UCSD-AML1 (cell line): ENCODE results near the gene MPO.

Experiments used
- DNase-seq: peaks from one replicate; lab custom pipeline; 2025; ENCODE audit not compliant: unreplicated experiment; lab: John Stamatoyannopoulos, UW

Gene MPO

DNA sequence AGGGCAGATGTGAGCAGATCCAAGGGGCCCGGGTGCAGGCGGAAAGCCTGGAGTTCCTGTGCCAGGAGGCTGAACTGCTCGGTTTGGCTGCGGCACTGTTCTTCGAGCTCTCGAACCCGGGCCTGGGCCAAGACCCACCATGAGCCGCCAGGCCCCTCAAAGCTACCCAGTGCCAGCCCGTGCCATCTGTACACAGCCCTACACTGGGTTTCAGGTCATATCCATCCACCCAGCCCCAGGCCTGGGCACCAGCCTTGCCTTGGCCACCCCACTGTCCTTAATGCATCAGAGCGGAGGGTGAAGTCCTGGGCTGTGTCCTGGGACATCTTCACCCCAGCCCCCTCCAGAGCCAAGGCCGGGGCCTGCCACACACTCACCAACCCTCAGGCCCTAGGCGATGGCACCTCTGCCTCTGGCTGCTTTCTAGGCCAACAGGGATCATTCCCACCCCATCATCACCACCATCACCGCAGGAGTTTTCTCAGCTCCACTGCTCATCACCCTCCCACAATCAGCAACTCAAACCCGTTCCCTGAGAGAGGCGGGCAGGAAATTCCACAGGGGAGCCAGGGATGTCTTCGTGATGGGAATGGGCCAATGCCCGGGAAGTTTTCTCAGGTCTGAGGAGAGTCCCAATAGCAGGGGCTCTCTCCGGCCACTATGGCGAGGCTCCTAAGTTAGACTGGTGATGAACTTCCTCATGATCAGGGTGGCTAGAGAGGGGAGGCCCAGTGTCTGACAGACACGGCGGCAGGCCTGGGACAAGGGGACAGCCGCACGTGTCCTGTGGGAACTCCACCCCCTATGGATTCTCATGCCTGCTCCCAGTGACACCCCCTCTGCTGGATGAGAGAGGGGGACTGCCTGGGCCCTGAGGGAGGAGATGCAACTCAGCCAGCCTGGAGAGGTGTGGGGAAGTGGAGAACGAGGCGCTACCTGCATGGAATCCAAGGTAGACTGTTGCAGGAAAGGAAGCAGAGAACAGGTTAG is 38.7 kb upstream of the MPO start:
- no peak for DNase-seq

DNA sequence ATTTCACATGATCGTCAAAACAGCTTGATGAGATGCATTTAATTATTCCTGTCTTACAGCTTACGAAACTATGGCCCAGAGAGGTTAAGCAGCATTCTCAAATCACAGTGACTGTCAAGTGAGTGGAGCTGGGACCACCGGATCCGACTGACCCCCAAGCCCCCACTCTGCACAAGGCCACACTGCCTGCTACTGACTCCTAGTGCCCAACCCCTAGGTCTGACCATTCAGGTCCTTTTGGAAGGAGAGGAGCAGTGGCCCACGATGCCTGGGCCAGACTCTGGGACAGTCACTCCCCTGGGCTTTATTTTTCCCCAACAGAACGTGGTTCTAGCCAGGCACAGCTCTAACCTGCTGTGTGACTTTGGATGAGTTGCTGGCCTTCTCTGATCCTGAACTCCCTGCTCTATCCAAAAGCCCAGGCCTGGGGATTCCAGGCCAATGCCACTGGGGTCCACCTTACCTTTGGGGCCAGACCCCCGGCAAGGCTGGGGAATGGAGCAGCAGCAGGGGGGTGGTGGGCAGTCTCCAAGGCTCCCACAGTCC is 38.0 kb upstream of the MPO start:
- no peak for DNase-seq

DNA sequence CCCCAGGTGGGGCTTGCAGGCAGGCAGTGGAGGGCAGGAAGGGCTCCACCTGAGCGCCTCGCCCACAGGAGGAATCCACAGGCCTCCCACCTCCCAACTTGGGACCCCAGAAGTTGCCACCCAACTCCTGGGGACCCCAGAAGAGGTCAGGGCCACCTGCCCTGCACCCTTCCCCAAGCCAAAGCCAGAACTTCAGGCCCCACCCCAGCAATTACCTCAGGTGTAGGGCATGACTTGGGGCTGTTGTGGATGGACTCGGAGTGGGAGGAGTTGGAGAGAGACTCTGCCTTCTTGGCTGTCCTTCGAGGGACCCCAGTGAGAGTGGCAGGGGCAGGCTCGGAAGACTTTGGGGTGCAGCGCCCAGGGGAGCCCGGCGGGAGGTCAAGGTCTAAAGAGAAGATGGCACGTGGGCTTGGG is 37.3 kb upstream of the MPO start:
- no peak for DNase-seq

DNA sequence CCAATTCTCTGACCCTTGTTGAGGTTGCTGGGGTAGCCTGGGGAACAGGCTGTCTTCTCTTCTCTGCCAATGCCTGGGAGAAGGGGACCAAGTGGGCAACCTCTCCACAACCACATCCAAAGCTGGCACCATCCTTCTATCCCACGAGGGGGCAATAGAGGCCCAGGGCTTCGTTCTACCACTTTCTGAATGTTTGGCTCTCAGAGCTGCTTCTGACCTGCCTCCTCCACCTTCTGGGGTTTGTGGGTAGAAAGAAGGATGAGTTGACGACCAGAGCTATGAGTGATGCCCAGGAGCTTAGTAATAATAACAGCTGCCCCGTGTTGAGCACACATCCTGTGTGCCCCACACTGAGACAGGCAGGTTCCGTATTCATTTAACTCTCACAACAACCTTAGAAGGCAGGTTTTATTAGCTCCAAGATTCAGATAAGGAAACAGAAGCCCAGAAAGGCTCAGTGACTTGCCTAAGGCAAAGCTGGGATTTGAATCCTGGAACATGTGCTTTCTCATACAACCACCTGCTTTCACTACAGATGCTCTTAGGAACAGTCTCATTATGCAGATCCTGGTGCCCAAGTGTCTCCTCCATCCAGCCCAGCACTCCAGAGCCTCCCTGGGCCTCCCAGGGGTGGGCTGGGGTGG is 36.8 kb upstream of the MPO start:
- no peak for DNase-seq

DNA sequence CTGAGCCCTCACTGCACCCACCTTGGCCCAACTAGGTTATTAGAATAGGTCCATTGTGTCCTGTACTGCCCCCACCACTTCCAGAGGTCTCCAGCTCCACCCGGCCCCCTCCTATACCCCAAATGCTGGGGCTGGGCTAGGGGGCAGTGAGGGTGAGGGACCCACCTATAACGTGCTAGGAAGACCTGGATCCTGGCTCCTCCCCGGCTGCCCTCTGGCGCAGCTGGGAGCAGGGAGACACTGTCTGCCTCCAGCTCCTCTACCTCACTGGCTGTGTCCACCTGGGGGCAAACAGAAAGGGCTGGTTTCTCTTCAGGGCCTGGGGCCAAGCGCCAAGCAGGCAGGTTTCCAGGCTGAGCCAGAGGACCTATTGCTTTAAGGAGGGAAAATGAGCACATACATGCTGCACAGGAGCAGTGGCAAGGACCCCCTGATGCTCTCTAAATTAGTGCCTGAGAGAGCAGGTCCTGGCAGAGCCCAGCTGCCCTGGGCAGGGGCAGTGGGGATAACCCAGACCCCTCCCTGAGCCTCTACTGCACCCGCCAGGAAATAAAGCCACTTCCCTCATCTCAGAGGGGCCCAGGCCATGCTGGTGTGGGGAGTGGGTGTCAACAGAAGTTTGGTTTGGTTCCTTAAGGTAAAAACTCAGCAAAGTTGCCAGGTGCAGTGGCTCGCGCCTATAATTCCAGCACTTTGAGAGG is 35.7 kb upstream of the MPO start:
- DNase-seq = no peak

DNA sequence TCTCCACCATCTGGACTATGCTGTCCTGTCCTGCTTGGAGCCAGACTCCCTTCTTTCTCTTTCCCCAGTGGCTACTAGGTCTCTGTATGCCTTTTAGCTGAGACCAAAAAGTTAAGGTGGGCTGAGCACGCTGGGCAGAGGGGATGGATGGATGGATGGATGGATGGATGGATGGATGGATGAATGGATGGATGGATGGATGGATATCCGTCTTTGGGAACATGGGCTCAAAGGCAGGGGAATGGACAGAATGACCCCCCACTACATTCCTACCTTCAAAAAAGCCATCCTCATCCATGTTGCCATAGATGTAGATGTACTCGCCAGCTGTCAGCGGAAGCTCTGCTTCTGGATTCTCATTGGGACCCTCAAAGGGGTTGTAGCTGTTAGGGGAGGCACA is 35.0 kb upstream of the MPO start:
- DNase-seq = no peak

DNA sequence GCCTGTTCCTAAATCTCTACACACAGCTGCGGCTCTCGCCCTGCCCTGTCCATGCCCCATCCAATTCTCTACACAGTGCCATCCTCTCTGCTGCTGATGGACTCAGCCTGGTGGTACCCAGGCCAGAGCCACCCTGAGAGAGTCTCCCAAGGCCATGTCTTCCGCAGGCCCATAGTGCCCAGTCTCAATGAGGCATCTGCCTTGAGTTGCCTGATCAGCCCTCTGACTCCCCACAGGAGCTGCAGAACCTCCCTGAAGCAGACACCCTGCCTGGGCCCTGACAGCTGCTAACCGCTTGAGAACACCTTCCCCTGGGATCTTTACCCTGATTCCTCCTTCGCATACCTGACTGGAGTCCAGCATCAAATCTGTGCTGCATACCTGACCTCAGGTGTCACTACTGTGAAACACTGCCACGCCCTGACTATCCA is 34.6 kb upstream of the MPO start:
- DNase-seq = no peak

DNA sequence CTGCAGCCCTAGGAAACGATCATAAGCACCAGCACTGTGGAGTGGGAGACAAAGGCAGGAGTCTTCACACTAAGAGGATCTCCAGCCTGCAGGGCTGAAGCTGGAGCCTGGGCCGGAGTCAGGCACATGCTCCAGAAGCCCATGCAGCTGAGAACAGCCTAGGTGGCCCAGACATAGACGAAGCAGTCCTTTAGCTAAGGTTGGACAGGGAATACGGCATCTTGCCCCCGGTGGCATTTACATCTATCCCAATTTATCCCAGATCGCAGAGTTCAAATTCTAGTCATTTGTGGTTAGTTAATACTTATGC is 33.9 kb upstream of the MPO start:
- DNase-seq = no peak

DNA sequence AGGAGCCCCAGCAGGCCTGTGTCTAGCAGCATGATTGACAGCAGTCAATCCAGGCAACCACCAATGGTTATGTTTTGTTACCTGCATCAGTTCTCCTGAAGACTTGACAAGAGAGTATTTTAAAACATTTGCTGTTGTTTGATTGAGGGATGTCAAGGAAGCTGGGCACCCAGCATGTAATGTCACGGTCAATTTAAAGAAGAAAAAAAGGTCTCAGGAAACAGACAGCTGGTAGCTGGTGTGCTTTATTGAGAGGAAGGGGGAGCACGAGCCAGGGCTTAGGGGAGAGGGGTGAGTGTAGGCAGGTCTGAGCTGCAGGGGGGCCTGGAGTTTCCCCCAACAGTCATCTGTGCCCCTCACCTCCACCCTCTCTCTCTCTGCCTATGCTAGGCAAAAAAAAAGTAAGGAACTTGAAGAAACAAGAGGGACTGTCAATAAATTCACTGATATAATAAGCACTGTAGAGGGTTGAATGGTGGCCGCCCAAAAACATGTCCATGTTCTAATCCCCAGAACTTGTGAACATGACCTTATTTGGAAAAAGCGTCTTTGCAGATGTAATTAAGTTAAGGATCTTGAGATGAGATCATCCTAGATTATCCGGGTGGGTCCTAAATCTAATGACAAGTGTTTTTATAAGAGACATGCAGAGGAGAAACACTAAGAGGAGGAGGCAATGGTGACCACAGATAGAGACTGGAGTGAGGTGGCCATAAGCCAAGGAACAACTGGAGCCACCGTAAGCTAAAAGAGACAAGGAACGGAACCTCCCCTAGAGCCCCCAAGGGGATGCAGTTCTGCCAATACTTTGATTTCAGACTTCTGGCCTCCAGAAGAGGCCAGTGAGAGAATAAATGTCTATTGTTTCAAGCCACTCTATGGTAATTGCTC is 33.3 kb upstream of the MPO start:
- no peak for DNase-seq

DNA sequence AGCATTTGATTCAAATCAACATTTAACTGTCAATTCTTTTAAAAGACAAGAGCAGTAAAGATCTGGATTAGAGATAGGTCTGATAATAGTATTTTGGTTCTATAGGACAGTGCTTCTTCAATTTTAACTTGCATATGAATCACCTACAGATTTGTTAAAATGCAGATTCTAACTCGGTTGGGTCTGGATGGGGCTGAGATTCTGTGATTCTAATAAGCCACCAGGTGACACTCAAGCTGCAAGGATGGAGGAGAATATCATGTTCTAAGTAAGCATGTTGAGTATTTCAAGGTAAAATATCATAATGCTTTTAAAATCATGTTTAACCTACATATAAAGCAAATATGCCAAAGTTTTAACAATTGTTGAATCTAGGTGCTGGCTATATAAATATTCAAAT is 32.1 kb upstream of the MPO start:
- no peak for DNase-seq

DNA sequence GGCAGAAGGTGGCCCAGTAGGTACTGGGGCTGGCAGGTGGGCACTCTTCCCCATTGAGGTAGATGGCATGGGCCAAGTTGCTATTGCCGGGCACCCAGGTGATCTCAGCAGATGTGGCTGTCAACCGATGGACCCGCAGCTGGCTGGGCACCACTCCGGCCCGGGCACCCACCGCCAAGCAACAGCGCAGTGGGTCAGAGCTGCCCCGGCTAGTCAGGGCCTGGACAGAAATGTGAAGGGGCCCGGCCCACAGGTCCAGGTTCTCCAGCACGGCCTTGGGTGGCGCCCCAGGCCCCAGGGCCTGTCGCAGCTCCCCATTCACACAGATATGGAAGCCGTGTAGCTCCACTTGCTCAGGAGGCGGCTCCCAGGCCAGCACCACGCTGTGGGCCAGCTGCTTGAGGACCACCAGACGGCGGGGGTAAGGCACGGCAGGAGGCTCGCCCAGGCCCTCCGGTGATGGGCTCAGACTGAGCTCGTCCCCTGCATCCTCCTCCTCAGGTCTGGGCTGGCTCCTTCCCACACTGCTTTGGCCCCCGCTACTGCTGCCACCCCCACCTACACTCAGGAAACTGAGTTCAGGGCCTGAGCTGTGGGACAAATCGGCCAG is 31.4 kb upstream of the MPO start:
- DNase-seq = no peak

DNA sequence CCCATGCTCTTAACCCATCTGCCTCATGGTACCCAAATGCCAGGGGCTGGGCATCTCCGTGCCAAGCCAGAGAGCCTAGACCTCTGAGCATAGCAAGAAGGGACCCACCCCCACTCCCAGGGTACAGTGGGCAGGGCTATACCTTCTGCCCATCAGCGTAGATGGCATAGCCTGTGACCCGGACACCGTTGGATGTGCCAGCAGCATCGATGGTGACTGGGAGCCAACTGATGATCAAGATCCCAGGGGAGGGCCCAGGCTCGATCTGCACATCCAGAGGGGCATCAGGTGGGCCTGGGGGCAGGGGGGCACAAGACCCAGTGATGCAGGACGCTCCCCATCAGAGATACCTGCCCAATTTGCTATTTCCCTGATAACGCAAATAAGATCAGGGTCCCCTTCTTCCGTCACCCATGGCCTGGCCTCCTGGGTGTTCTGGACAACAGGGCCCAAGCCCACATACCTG is 30.7 kb upstream of the MPO start:
- no peak for DNase-seq

DNA sequence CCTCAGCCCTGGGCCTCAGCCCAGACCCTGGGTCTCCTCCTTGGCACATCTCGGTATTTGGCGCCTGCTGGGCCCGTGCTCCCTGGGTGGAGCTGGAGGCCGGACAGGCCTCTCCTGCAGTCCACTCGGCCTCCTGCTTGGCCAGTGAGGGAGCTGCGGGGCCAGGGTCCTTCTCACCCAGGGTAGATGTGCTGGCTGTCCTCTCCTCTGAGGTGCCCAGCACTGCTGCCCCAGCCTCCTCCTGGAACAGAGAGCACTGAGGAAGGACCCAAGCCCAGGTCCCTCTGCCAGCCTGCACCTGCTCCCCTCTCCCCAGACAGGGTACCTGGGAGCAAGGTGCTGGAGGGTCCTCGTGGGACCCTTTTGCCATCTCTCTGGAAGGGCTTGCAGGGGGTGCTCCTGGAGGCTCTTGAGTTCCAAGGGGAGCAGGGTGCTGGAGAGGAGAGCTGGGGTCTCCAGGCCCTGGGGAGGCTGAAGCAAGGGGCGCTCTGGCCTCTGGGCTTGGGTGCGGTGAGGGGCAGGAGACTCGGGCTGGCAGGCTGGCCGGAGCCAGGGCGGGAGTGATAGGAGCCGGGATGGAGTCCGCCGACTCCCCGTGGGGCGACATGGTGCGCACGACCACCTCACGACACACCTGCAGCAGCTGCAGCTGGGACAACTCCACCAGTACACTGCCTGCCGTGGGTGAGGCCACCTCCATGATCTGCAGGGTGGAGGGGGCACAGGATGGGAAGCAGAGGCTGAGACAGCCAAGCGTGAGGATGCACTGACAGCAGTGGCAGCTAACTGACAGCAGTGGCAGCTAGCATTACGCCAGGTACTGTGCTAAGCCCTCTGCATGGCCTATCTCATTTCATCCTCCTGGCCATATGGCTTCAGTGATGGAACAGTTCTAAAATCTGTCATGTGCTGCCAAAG is 30.0 kb upstream of the MPO start:
- DNase-seq = no peak

DNA sequence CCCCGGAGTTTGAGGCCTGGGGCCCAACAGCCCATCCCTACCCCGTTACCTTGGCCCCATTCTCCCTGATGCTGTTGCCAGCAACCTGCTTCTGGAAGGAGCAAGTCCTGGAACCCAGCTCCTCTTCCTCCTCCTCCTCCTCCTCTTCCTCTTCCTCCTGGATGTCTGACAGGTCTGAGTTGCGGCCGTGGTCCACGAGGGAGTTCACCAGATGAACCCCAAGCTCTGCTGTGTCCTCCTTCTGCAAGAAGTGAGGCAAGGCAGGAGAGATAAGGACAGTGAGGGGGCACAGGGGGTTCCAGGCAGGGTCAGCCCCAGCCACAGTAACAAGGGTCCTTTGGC is 29.2 kb upstream of the MPO start:
- DNase-seq = no peak

DNA sequence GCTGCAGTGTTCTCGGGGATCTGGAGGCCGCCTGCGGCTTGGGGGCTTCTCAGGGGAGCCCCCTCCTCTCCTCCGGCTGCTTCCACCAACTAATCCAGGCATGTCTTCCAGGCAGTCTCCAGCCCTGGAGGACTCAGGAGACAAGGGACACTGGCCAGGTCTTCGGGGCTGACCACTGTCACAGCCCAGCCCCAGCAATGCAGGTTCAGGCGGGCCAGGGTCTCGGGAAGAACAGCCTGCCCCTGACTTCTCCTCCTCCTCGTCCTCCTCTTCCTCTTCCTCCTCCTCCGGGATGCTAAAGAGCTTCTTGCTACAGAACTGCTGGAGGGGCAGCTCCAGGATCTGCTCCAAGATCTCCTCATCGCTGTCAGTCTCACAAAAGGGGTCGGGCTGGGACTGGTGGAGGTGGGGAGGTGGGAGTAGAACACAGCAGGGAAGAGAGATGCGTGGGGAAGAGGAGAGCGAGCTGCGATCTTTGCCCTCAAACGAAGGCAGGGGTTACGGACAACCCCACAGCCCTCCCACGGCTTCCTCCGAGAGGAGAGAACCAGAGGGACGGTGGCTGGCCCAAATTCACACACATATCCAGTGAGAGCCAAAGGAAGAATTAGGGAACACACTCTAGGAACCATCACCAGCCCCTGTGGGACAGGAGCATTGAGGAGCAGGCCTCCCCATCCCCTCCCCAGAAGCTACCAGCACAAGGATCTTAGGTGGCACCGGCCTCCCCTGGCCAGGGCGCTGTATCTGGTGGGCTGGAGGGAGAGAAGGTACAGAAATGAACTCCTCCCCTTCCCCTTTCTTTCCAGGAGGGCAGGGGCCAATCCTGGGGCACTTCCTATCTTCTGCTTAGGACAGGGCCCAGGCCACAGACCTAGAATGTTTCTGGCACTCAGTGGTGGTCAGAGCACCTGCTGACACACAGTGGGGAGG is 28.5 kb upstream of the MPO start:
- no peak for DNase-seq

DNA sequence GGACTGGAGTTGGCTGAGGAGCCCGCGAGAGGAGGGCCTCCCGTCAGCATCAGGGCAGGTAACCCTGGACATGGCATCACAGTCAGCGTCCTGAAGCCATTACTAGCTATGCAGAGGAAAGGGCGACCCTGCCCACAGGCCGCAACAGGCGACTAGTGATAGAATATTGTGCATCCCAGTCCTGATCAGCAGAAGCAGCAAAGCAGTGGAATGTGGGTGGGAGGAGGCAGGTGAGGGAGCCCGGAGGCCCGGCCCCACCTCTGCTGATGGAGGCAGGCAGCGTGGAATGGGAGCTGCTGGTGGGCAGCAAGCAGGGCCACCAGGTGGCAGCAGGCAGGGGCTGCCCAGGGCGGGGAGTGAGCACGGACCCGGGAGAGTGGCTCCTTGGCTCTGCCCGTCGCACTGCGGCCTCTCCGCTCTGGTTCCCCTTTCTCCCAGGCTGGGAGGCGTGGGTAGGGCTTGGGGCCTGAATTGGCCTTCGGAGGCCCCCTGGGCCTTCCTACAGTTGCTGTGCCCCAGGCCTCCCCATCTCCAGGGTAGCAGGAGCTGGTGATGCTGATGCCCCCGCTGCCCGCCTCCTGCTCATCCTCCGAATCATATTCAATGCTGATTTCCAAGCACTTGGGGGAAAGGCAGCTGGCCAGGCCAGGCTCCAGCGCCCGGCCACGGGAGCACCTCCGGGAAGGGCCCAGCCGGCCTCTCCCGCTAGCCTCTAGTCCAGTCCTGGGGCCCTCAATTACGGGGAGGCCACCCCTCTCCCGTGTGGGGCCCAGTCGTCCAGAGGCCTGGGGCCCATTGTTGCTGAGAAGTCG is 27.6 kb upstream of the MPO start:
- no peak for DNase-seq

DNA sequence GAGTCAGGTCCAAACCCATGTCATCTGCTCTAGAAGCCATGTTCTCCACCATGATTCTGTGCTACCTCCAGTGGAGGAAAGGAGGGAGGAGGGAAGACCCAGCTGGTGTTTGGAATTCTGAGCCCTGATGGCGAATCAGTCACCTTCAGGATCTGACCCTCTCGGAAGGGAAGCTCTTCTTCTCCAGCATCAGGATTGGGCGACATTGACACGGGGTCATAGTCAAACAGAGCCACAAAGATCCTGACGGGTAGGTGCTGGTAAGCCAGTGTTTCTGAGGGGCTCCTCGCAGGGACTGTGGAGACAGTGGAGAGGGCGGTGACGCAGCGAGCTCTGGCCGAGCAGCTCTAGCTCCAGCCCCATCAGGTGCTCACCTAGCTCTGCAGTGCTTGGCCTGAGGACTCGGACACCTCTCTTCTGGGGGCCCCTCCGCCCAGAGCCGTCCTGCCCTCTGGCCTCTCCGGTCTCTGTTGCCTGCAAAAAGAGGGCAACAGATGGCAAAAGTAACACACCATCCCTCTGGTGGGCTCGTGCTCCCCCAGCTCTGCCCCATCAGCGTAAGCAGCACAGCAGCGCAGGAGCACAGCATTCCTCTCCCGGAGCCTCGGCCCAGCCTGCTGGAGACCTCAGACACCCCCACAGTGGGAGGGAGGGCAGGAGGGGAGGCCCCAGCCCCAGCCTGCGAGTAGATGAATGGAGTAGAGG is 26.9 kb upstream of the MPO start:
- DNase-seq = no peak
